GM18873 (cell line): ENCODE data around the gene BRPF1.
"Not testable (repeated sequence)": the region's sequence is repeated elsewhere in the genome, so short reads cannot be mapped to it uniquely, and the experiment has no call there.

ENCODE experiments used
- ATAC-seq: cut with Tn5 transposase; IDR thresholded peaks from one replicate; pipeline ENCODE4 v1.9.1; 2021; ENCODE audit warnings: mild to moderate bottlenecking, moderate library complexity, moderate number of reproducible peaks; ENCODE audit not compliant: unreplicated experiment, low FRiP score

Gene BRPF1

DNA sequence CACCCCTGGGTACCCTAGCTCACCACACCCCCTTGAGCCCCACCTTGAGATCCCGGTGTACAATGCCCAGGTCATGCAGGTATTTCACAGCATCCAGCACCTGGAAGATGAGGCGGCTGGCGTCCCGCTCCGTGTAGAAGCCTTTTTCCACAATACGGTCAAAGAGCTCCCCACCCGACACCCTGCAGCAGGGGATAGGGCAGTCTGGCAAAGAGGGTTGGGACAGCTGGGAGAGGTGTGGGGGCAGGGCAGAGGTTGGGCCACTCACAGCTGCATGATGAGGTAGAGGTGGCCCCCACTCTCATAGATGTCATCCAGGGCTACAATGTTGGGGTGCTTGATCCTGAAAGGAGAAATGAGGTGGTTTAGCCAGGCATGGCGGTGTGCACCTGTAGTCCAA is 31.3 kb downstream of the BRPF1 start:
- ATAC-seq: no peak

DNA sequence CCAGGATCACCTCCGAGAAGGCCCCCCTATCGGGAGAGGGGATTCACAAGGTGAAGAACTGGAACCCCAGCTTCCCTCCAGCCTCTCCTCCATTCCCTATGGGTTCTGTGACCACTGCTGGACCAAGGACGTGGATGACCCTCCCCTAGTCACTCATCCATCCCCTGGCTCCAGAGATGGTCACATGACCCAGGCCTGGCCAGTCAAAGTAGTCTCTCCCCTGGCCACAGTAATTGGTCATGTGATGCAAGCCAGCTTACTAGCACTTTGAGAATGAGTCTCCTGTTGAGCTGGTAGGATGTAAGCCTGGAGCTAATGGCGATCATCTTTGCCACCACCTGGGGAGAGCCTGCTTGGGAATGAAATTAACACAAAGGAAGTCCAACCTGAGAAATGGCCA is 34.3 kb downstream of the BRPF1 start:
- ATAC-seq: no peak

GRCh38 chr3:9767418-9767817 is 35.9 kb downstream of the BRPF1 start:
- ATAC-seq: no peak

GRCh38 chr3:9768141-9768775 is 36.7 kb downstream of the BRPF1 start:
- no peak for ATAC-seq

- no peak for ATAC-seq
These were observed 37.5 kb downstream of the BRPF1 start for GRCh38 chr3:9769012-9769411.

DNA sequence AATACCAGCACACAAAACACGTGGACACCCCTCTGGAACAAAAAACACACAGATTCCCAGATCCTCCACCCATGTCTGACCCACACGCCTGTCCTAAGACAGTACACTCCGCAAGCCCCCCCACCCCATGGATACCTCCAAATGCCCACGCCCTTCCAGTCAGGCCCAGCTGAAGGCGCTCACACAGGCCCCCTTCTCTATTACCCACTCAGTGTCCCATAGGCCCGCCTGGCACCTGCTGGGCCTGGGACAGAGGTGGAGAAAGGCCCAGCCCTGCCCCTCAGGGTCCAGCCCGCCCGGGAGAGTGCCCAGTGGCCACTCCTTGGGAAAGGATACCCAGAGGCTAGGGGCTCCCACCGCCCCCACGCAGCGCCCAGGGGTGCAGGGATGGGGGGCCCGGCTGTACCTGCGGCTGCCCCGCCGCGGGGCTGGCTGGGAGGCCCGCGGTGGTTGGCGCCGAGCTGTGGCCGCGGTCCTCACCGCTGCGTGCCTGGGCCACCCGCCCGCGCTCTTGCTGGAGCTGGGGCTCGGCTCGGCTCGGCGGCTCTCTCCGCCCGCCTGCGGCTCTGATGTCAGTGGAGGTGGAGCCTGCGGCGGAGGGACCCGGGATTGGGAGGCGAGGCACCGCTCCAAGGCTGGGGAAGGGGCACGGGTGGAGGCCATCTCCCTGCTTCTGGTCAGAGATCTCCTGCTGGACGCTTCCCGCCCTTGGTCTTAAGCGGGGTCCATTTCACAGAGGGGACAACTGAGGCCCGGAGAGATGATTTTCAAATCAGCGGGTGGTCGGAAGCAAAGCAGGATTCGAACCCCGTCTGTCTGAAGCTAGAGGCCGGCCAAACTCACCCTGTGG is 38.1 kb downstream of the BRPF1 start, which contains the start of gene CAMK1:
TSS of gene CAMK1 (minus strand) at position 522 of the 850 bp plus-strand sequence. CDS start 2,198 bp downstream, outside the sequence.
- no peak for ATAC-seq

DNA sequence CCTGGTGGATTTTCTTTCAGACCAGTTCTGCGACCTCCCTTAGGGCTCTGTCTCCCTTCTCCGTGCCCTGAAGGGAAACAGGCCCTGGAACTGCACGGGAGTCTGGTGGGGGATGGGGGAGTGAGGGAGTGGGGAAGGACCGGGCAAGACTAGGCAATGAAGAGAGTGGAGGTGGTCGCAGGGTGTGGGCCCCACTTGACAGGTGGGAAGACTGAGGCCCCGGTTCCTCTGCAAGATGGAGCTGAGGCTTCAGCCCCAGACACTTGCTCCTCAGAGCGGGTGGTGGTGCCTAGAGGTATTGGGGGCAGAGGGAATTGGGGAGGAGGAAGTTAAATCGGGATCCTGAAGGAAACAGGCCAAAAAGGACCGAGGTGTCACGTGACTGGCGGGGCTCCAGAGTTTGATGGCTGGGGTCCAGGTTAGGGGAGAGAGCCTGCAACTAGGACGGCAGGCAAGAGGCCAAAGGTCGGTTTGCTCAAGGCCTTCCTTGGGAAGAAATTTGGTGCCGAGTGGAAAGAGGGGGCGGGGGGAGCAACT is 38.8 kb downstream of the BRPF1 start:
- ATAC-seq: no peak

GRCh38 chr3:9771007-9771406 is 39.5 kb downstream of the BRPF1 start:
- not testable (repeated sequence) for ATAC-seq

- no peak for ATAC-seq
These were observed 45.6 kb downstream of the BRPF1 start for GRCh38 chr3:9776896-9777693.

DNA sequence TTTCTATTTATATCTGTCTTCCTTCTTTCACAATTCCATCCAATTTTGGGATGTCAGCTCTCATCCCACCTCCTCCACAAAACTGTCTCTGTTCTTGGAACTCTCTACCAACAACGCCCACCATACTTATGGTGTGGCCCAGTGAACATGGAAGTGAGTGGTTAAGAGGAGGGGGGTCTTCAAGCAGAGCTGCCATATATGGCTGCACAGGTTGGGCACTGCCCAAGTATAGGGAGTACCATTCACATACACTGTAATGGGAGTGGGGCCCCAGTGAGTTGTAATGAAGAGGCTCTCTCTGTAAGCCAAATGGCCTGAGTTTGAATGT is 46.1 kb downstream of the BRPF1 start:
- no peak for ATAC-seq

DNA sequence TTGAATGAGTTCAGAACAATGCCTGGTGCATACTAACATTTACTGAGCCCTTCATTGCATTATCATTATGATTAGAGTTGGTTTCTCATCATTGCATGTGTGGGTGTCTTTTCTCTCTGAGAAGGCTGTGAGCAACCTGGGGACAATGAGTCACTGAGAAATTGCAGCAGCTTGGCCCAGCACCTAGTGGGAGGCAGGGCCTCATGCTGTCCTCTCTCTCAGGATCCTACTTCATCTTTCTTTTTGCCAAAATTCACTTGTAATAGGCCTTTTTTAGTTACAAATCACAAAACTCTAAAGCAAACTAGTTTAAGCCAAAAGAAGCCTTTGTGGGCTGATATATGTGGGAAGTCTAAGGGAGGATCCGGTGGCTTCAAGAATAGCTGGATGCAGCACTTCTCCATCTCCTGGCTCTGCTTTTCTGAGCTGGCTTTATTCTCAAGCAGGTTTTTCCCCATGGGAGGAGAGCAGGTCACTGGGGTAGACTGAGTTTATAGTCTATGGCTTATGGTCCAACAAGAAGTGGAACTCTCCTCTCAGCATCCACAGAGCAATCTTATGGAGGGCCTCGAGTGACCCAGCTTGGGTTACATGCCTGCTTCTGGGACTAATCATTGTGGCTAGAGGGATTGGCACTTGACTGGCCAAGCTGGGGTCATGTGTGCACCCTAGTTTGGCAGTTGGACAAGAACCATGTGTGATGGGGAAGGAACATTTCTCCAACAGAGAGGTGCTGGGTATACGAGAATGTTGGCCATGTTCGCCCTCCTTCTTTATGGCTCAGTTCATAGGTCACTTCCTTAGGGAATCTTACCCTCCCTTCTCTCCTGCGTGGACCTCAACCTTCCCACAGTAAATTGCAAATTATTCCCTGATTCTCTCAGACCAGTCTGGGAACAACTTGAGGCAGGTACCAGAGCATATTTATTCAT is 46.9 kb downstream of the BRPF1 start:
- no peak for ATAC-seq

DNA sequence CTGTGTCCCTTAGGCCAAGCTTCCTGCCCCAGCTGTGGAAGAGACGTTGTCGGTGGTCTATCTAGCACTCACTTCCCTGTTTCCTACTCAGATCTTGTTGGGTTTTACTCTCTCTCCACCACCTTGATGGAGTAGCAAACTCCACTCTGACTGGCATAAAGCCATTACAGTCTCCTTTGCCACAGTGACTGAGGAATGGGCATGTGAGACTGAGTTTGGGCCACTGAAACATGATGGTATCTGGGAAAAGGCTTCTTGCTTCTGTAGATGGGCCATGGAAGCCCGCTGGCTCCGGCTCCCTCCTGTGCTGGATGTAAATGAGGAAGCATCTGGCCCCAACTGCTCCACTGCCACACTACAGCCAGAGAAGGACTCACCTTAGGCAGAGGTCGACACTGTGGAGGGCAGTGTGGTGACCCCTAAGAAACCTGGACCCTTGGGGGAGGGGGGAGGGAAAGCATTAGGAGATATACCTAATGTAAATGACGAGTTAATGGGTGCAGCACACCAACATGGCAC is 47.6 kb downstream of the BRPF1 start:
- no peak for ATAC-seq

GRCh38 chr3:9779721-9780457 is 48.4 kb downstream of the BRPF1 start:
- ATAC-seq: no peak

DNA sequence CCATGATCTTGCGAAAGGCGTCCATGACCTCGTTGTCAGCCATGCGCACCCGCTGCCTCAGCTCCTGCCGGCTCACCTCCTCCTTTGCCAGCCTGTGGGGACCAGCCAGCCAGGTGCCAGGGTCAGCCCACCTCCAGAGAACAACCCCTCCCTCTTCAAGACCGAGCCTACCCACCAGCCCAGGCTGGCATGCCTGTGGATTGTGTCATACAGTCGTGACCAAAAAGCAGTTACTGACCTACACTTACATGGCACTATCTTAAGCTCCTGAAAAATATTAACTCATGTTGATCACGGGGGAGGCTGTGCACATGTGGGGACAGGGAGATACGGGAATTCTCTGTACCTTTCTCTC is 48.9 kb downstream of the BRPF1 start:
- no peak for ATAC-seq

DNA sequence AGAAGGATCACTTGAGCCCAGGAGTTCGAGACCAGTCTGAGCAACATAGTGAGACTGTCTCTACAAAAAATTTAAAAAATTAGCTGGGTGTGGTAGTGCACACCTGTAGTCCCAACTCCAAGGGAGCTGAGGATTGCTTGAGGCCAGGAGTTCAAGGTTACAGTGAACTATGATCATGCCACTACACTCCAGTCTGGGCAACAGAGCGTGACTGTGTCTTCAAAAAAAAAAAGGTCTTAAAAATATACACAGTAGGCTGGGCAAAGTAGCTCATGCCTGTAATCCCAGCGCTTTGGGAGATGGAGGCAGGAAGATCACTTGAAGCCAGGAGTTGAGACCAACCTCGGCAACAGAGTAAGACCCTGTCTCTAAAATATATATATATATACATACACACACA is 49.4 kb downstream of the BRPF1 start:
- ATAC-seq: no peak

DNA sequence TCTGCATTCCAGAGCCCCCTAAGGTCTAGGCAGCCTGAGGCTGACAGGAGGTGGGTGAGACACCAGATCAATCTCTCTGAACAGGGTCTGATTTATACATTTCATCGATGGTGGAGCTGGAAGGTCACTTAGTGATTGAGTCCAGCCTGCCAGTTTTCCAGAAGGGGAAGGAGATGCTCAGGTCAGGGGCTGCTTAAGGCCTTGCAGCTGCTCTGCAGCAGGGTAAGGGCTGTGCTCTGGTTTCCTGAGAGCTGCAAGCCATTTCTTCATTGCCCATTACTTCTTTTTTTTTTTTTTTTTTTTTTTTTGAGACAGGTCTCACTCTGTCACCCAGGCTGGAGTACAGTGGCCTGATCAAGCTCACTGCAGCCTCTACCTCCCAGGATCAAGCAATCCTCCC is 50.0 kb downstream of the BRPF1 start:
- no peak for ATAC-seq

- ATAC-seq: no peak
These were observed 50.6 kb downstream of the BRPF1 start for GRCh38 chr3:9781978-9782603.

GRCh38 chr3:9782770-9783169 is 51.2 kb downstream of the BRPF1 start:
- ATAC-seq: no peak

- ATAC-seq: no peak
These were observed 52.4 kb downstream of the BRPF1 start for GRCh38 chr3:9783954-9784353.
